CD4-positive, alpha-beta T cell (primary cell): ENCODE results near the gene SKIC2. TPM values are rescaled to one million over a fixed set of nuclear protein-coding genes. Genes with fewer than 3 reads are reported as not detected.
A peak's percentile ranks its signal among the peaks of the same experiment; 100 is the strongest.
"Not testable (repeated sequence)": the region's sequence is repeated elsewhere in the genome, so short reads cannot be mapped to it uniquely, and the experiment has no call there.

Source experiments
- ATAC-seq: fragments of 200-7000 bp; cut with Tn5 transposase; one replicate; pipeline ENCODE4 v1.10.0; 2022; ENCODE audit warnings: mild to moderate bottlenecking; ENCODE audit not compliant: poor library complexity
- CTCF ChIA-PET: fragments of 350-600 bp; sonication (Branson Sonifier 250); formaldehyde crosslinking; loops from one replicate; lab custom pipeline; 2021; ENCODE audit warnings: antibody characterized with exemption, inconsistent platforms; lab: Charles Lee
- POLR2A ChIA-PET: fragments of 350-600 bp; sonication (Branson Sonifier 250); formaldehyde crosslinking; loops from one replicate; lab custom pipeline; 2021; ENCODE audit warnings: antibody characterized with exemption, inconsistent platforms; lab: Charles Lee
- DNase-seq, 14 experiments: peaks; one replicate each; pipeline ENCODE4 v3.0.0-alpha.2; 2013 to 2020; ENCODE audit warnings: mixed read lengths in 2 of 14
- H3K27ac ChIP-seq, 2 donors: one replicate each; pipeline versions ENCODE4 v1.5.1 to v1.7.0; 2013; ENCODE audit warnings: low read length in 2 of 2, low read depth in 1 of 2, mild to moderate bottlenecking in 1 of 2
- H3K27me3 ChIP-seq, 2 experiments: 1 replicate in 1 of 2; 2 replicates in 1 of 2; pipeline versions ENCODE4 v1.6.1 to v1.7.0; 2013; ENCODE audit warnings: low read length in 2 of 2, control low read depth in 1 of 2, mild to moderate bottlenecking in 1 of 2, moderate library complexity in 1 of 2; ENCODE audit not compliant: insufficient read depth in 2 of 2, control insufficient read depth in 1 of 2
- H3K36me3 ChIP-seq: one replicate; pipeline ENCODE4 v1.6.1; 2013; ENCODE audit warnings: low read length, control low read depth; ENCODE audit not compliant: insufficient read depth
- H3K4me1 ChIP-seq: one replicate; pipeline ENCODE4 v1.6.1; 2013; ENCODE audit warnings: low read length, control low read depth; ENCODE audit not compliant: insufficient read depth
- H3K4me3 ChIP-seq: one replicate; pipeline ENCODE4 v1.5.1; 2013; ENCODE audit warnings: mild to moderate bottlenecking, low read length, moderate library complexity
- H3K9me3 ChIP-seq, 2 experiments: 1 replicate in 1 of 2; 2 replicates in 1 of 2; pipeline versions ENCODE4 v1.6.1 to v1.7.0; 2013; ENCODE audit warnings: low read length in 2 of 2, mild to moderate bottlenecking in 2 of 2, control low read depth in 1 of 2, moderate library complexity in 1 of 2; ENCODE audit not compliant: control insufficient read depth in 1 of 2, insufficient read depth in 1 of 2
- H3K27ac Mint-ChIP-seq: one replicate; pipeline ENCODE4 v1.8.0; 2020; ENCODE audit warnings: mixed read lengths
- H3K27me3 Mint-ChIP-seq: one replicate; pipeline ENCODE4 v1.8.0; 2021; ENCODE audit warnings: mixed read lengths
- H3K36me3 Mint-ChIP-seq: one replicate; pipeline ENCODE4 v1.8.0; 2021; ENCODE audit warnings: low read depth, mixed read lengths
- H3K4me1 Mint-ChIP-seq: one replicate; pipeline ENCODE4 v1.8.0; 2021; ENCODE audit warnings: low read depth, mixed read lengths
- H3K4me3 Mint-ChIP-seq: one replicate; pipeline ENCODE4 v1.8.0; 2020; ENCODE audit warnings: mild to moderate bottlenecking, mixed read lengths
- H3K9me3 Mint-ChIP-seq: one replicate; pipeline ENCODE4 v1.8.0; 2020; ENCODE audit warnings: mixed read lengths
- CTCF ChIP-seq: fragments of 200-600 bp; IDR thresholded peaks from one replicate; pipeline ENCODE4 v1.8.0; 2022; ENCODE audit warnings: antibody characterized with exemption, mild to moderate bottlenecking
- intact Hi-C, 2 experiments: fragments of 100-400 bp; cut with DNase I in 1 of 2; cut with micrococcal nuclease in 1 of 2; formaldehyde crosslinking; loops; one replicate each; pipeline versions ENCODE4 v1.15.1 to v1.9.0; 2023 to 2025; cut with DNase I, micrococcal nuclease
- total RNA-seq, 174 experiments: library from RNA in 2 of 174; stranded (reverse) in 2 of 174; gene quantifications; one replicate each; pipeline ENCODE4 v1.2.3 and lab custom pipeline; 2021 to 2026

Gene SKIC2
- total RNA-seq, 2 experiments from 2014 or later = 133 to 141 TPM

GRCh38 chr6:31971993-31972708 lies 13.2 kb downstream of the SKIC2 start, which contains the start of gene DXO:
DXO (minus strand) TSS chr6:31972138; CDS start chr6:31971675, 463 bp downstream.
- H3K27ac ChIP-seq = peak within 1 kb of the TSS; percentile 99 to 100
- intact Hi-C loops = loop anchor here (1.0 to 10.0 kb wide), 3 partner anchors 13 to 817 kb away; partner anchors contain the start of genes SKIC2 (in 2 of the 2), AGPAT1 (in 1 of the 2), CCHCR1 (in 1 of the 2) and RNF5 (in 1 of the 2)
- ATAC-seq (peak; percentile 91), DNase-seq (peak; percentile 87 to 99 (median 95))
- peak within 1 kb of the TSS; percentile 84 for H3K4me3 ChIP-seq
- ChIA-PET CTCF (interaction anchor here (1.0 to 1.5 kb wide), 2 partner anchors 20 to 74 kb away, joined by 4 to 7 read pairs; no protein-coding TSS in a partner anchor), POLR2A (interaction anchor here (0.6 to 6.7 kb wide), 28 partner anchors 8 to 1911 kb away, joined by 3 to 102 read pairs (median 4); partner anchors contain the start of genes APOM, ATF6B, BAG6 and CUTA)
- Mint-ChIP-seq H3K4me1 (peaks cover 34% of the 10 kb centered on the region), H3K36me3 (peaks cover 60% of the 10 kb centered on the region), H3K9me3 (no peaks in the 10 kb centered on the region), H3K27ac (peak within 1 kb of the TSS; percentile 100), H3K27me3 (peaks cover 6% of the 10 kb centered on the region), H3K4me3 (peak within 1 kb of the TSS; percentile 100)
- H3K9me3 ChIP-seq = no peaks in the 10 kb centered on the region
- H3K36me3 ChIP-seq = peaks cover 35% of the 10 kb centered on the region
- H3K27me3 ChIP-seq = no peaks in the 10 kb centered on the region
- peaks cover 32% of the 10 kb centered on the region for H3K4me1 ChIP-seq
- no peak for TF ChIP-seq CTCF

- Mint-ChIP-seq H3K27me3 (peaks cover 6% of the 10 kb centered on the region), H3K9me3 (no peaks in the 10 kb centered on the region), H3K4me1 (peaks cover 34% of the 10 kb centered on the region), H3K4me3 (peak overlapping the region; percentile 100), H3K36me3 (peaks cover 53% of the 10 kb centered on the region), H3K27ac (peak overlapping the region; percentile 100)
- peaks cover 32% of the 10 kb centered on the region for H3K4me1 ChIP-seq
- intact Hi-C loops = loop anchor here (1.0 to 10.0 kb wide), 3 partner anchors 14 to 818 kb away; partner anchors contain the start of genes AGPAT1 (in 1 of the 2), CCHCR1 (in 1 of the 2), RNF5 (in 1 of the 2) and SKIC2 (in 1 of the 2)
- DNase-seq (no peak), ATAC-seq (no peak)
- ChIA-PET CTCF (interaction anchor here (1.5 kb wide), 1 partner anchor 21 kb away, joined by 7 read pairs; no protein-coding TSS in a partner anchor), POLR2A (interaction anchor here (0.6 to 6.7 kb wide), 20 partner anchors 15 to 1912 kb away, joined by 3 to 102 read pairs (median 4); partner anchors contain the start of genes APOM, ATF6B, BAG6 and CUTA)
- no peaks in the 10 kb centered on the region for H3K27me3 ChIP-seq
- H3K27ac ChIP-seq = peak overlapping the region; percentile 99 to 100
- peak overlapping the region; percentile 84 for H3K4me3 ChIP-seq
- peaks cover 28% of the 10 kb centered on the region for H3K36me3 ChIP-seq
- H3K9me3 ChIP-seq = no peaks in the 10 kb centered on the region
- TF ChIP-seq CTCF = no peak
These were observed 13.9 kb downstream of the SKIC2 start for GRCh38 chr6:31972709-31973350.

GRCh38 chr6:31976065-31976464 lies 17.1 kb downstream of the SKIC2 start:
- H3K36me3 Mint-ChIP-seq = peaks cover 27% of the 10 kb centered on the region
- H3K4me3 ChIP-seq, POLR2A ChIA-PET, H3K4me3 Mint-ChIP-seq, H3K27ac Mint-ChIP-seq, H3K27ac ChIP-seq, H3K27me3 ChIP-seq, ATAC-seq, H3K27me3 Mint-ChIP-seq, CTCF ChIA-PET, H3K9me3 ChIP-seq, H3K9me3 Mint-ChIP-seq, H3K36me3 ChIP-seq: not testable (repeated sequence)
- peak in 1 of 14 experiments; percentile 17 for DNase-seq
- H3K4me1 Mint-ChIP-seq = peaks cover 43% of the 10 kb centered on the region
- peaks cover 34% of the 10 kb centered on the region for H3K4me1 ChIP-seq
- intact Hi-C loops = loop anchor here in 1 of 2 experiments (10.0 kb wide), 2 partner anchors 199 to 821 kb away; partner anchors contain the start of genes AGPAT1, CCHCR1, RNF5 and TCF19
